Lung (tissue), 12 donors: ENCODE measurements around the gene UNC5B. TPM values are rescaled to one million over a fixed set of nuclear protein-coding genes. Genes with fewer than 3 reads are reported as not detected.

Experiments
- ATAC-seq: fragments of 200-7000 bp; cut with Tn5 transposase; one replicate; pipeline ENCODE4 v1.9.1; 2020; ENCODE audit warnings: moderate number of reproducible peaks; ENCODE audit not compliant: insufficient read depth, low FRiP score
- DNase-seq, 3 donors: peaks; one replicate each; pipeline ENCODE4 v3.0.0-alpha.2; 2013 to 2017
- H3K27ac ChIP-seq, 2 donors: one replicate each; pipeline ENCODE4 v1.5.1; 2013; ENCODE audit warnings: mild to moderate bottlenecking in 2 of 2, moderate library complexity in 2 of 2, control low read depth in 1 of 2, inconsistent platforms in 1 of 2, low read depth in 1 of 2, low read length in 1 of 2
- H3K27me3 ChIP-seq, 3 donors: one replicate each; pipeline ENCODE4 v1.5.1; 2013; ENCODE audit warnings: low read length in 2 of 3; ENCODE audit not compliant: control insufficient read depth in 3 of 3, insufficient read depth in 3 of 3
- H3K36me3 ChIP-seq, 4 donors: one replicate each; pipeline ENCODE4 v1.5.1; 2013; ENCODE audit warnings: low read length in 4 of 4, mild to moderate bottlenecking in 1 of 4, moderate library complexity in 1 of 4; ENCODE audit not compliant: control insufficient read depth in 4 of 4, insufficient read depth in 4 of 4
- H3K4me1 ChIP-seq, 5 donors: one replicate each; pipeline ENCODE4 v1.5.1; 2013; ENCODE audit warnings: low read length in 5 of 5, mild to moderate bottlenecking in 2 of 5, moderate library complexity in 1 of 5; ENCODE audit not compliant: control insufficient read depth in 5 of 5, insufficient read depth in 5 of 5
- H3K4me3 ChIP-seq: one replicate; pipeline ENCODE4 v1.5.1; 2013; ENCODE audit warnings: mild to moderate bottlenecking, control low read depth, moderate library complexity
- H3K9ac ChIP-seq, 2 donors: one replicate each; pipeline ENCODE4 v1.5.1; 2013; ENCODE audit warnings: low read length in 2 of 2, control low read depth in 1 of 2; ENCODE audit not compliant: insufficient read depth in 1 of 2
- H3K9me3 ChIP-seq, 4 donors: one replicate each; pipeline ENCODE4 v1.5.1; 2013; ENCODE audit warnings: low read length in 3 of 4, mild to moderate bottlenecking in 1 of 4, moderate library complexity in 1 of 4; ENCODE audit not compliant: control insufficient read depth in 4 of 4, insufficient read depth in 3 of 4
- CTCF ChIP-seq: IDR thresholded peaks from 2 replicates; pipeline ENCODE4 v1.5.1; 2012; ENCODE audit warnings: mild to moderate bottlenecking; ENCODE audit errors: control extremely low read depth, extremely low read depth
- WGBS, 2 donors: extraction: QIAGEN DNeasy Blood & Tissue Kit; methylation state at CpG; one replicate each; pipeline ENCODE4 v1.1.7; 2013; 5-methylcytosine and 5-hydroxymethylcytosine counted together
- polyA plus RNA-seq, 2 donors: library from polyadenylated mRNA; stranded (reverse); fragments of 200-250 nt; gene quantifications; one replicate each; pipeline ENCODE4 v1.2.1, GENCODE V29; 2013
- total RNA-seq, 2 donors: library from RNA; depleted of rRNA in 1 of 2; stranded (reverse); fragments of >200 nt in 1 of 2; gene quantifications; one replicate each; pipeline ENCODE4 v1.2.1, GENCODE V29; 2014 to 2021
- donor health status: control.
- donor health status: control.
- donor health status: Bipolar disorder and iron deficiency.
- donor health status: healthy.
- donor health status: DM: yes; HTN: yes; CAD: no.

The UNC5B gene
- total and polyA plus RNA-seq, 4 donors, result 4.4 to 23.8 (median 8.3) TPM

- no peak for TF ChIP-seq CTCF
- H3K27ac ChIP-seq, result peak overlapping the region in 1 of 2 donors; percentile 17
- H3K4me3 ChIP-seq, result peak overlapping the region; percentile 30
- 11 to 14% methylated on average over 33 of the region's 33 CpGs for WGBS, 2 donors
- peaks cover 0 to 41% (median 17%) of the 10 kb centered on the region in 3 donors for H3K27me3 ChIP-seq
- no peaks in the 10 kb centered on the region for H3K36me3 ChIP-seq
- ATAC-seq (no peak), DNase-seq (peak in 2 of 3 donors; percentile 56 to 61)
- H3K4me1 ChIP-seq, result peaks cover 7 to 37% (median 13%) of the 10 kb centered on the region in 5 donors
- peak overlapping the region in 1 of 2 donors; percentile 24 for H3K9ac ChIP-seq
- H3K9me3 ChIP-seq, result no peaks in the 10 kb centered on the region
Observed at GRCh38 chr10:71213761-71214440, 1.5 kb downstream of the UNC5B start.

GRCh38 chr10:71214641-71215559 is 2.5 kb downstream of the UNC5B start:
- H3K4me3 ChIP-seq, result no peak overlapping the region
- no peaks in the 10 kb centered on the region for H3K36me3 ChIP-seq
- peaks cover 7 to 36% (median 13%) of the 10 kb centered on the region in 5 donors for H3K4me1 ChIP-seq
- ATAC-seq (no peak), DNase-seq (peak in 1 of 3 donors; percentile 11)
- TF ChIP-seq CTCF, result no peak
- WGBS, 2 donors, result 92 to 93% methylated on average over 7 of the region's 7 CpGs
- no peak overlapping the region for H3K27ac ChIP-seq
- H3K9me3 ChIP-seq, result no peaks in the 10 kb centered on the region
- no peak overlapping the region for H3K9ac ChIP-seq
- H3K27me3 ChIP-seq, result peaks cover 0 to 37% (median 14%) of the 10 kb centered on the region in 3 donors

GRCh38 chr10:71216363-71216695 is 4.0 kb downstream of the UNC5B start:
- Histone ChIP-seq H3K4me1 (peaks cover 7 to 43% (median 13%) of the 10 kb centered on the region in 5 donors), H3K9ac (peak overlapping the region in 1 of 2 donors; percentile 42), H3K27me3 (peaks cover 0 to 24% (median 7%) of the 10 kb centered on the region in 3 donors), H3K27ac (no peak overlapping the region), H3K9me3 (no peaks in the 10 kb centered on the region), H3K4me3 (no peak overlapping the region), H3K36me3 (no peaks in the 10 kb centered on the region)
- ATAC-seq (no peak), DNase-seq (no peak)
- 95 to 100% methylated on average over 1 of the region's 1 CpG for WGBS, 2 donors
- TF ChIP-seq CTCF, result no peak
